Ovary (tissue), 3 donors: ENCODE results near the gene BCAS1.

ENCODE experiments used
- EP300 ChIP-seq: sonication (generic); formaldehyde crosslinking; IDR thresholded peaks from one replicate; pipeline ENCODE4 v1.6.1; 2017; ENCODE audit warnings: antibody characterized with exemption
- POLR2A ChIP-seq: fragments of 450-650 bp; IDR thresholded peaks from one replicate; pipeline ENCODE4 v1.6.1; 2017; ENCODE audit warnings: antibody characterized with exemption, mild to moderate bottlenecking, moderate library complexity
- TF ChIP-seq, protein P1 (sequence below), 3 donors: fragments of 450-650 bp in 2 of 3; fragments of 200-600 bp in 1 of 3; IDR thresholded peaks; one replicate each; pipeline versions ENCODE4 v1.5.1 to v1.8.0; 2016 to 2022; ENCODE audit warnings: antibody characterized with exemption in 3 of 3, mild to moderate bottlenecking in 1 of 3
- donor health status: DM: no; HTN: no; CAD: no.

DNA sequence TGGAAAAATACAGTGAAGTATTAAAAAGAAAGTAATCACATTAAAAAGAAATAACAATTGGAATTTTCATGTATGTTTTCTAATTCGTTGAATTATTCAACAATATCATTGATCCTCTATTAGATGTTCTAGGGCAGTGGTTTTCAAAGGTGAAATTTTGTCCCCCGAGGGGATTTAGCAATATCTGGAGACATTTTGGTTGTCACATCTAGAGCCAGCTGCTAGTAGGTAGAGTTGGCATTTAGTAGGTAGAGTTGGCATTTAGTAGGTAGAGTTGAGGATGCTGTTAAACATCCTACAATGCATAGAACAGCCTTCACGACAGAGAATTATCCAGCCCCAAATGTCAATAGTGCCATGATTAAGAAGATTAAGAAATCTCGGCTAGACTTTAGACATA, 173.7 kb downstream of the BCAS1 start:
- TF ChIP-seq, protein P1, sequence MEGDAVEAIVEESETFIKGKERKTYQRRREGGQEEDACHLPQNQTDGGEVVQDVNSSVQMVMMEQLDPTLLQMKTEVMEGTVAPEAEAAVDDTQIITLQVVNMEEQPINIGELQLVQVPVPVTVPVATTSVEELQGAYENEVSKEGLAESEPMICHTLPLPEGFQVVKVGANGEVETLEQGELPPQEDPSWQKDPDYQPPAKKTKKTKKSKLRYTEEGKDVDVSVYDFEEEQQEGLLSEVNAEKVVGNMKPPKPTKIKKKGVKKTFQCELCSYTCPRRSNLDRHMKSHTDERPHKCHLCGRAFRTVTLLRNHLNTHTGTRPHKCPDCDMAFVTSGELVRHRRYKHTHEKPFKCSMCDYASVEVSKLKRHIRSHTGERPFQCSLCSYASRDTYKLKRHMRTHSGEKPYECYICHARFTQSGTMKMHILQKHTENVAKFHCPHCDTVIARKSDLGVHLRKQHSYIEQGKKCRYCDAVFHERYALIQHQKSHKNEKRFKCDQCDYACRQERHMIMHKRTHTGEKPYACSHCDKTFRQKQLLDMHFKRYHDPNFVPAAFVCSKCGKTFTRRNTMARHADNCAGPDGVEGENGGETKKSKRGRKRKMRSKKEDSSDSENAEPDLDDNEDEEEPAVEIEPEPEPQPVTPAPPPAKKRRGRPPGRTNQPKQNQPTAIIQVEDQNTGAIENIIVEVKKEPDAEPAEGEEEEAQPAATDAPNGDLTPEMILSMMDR (IDR thresholded peaks at IDR 0.05): no peak
- no peak for TF ChIP-seq POLR2A
- TF ChIP-seq EP300: no peak
